Activated T-cell treated with anti-CD3 and anti-CD28 coated beads, Interleukin-2, amount 50 U/mL, for 4 hours (primary cell): ENCODE measurements around the gene CPED1. TPM values are rescaled to one million over a fixed set of nuclear protein-coding genes. Genes with fewer than 3 reads are reported as not detected.
"Not testable (repeated sequence)": the region's sequence is repeated elsewhere in the genome, so short reads cannot be mapped to it uniquely, and the experiment has no call there.

ENCODE experiments used
- ATAC-seq, 2 donors: fragments of 200-7000 bp; cut with Tn5 transposase; one replicate each; pipeline ENCODE4 v1.10.0; 2021
- DNase-seq: peaks from one replicate; pipeline ENCODE4 v3.0.0-alpha.2; 2020
- H3K27me3 Mint-ChIP-seq: one replicate; pipeline ENCODE4 v1.8.0; 2021; ENCODE audit warnings: low read depth, mixed read lengths
- H3K36me3 Mint-ChIP-seq: one replicate; pipeline ENCODE4 v1.8.0; 2022; ENCODE audit warnings: mixed read lengths; ENCODE audit not compliant: insufficient read depth
- H3K4me1 Mint-ChIP-seq: one replicate; pipeline ENCODE4 v1.8.0; 2021; ENCODE audit warnings: low read depth, mixed read lengths
- H3K4me3 Mint-ChIP-seq: one replicate; pipeline ENCODE4 v1.8.0; 2021; ENCODE audit warnings: mild to moderate bottlenecking, moderate library complexity, mixed read lengths
- H3K9me3 Mint-ChIP-seq: one replicate; pipeline ENCODE4 v1.8.0; 2021; ENCODE audit warnings: mixed read lengths
- total RNA-seq, 3 donors: library from RNA; stranded (reverse); gene quantifications; one replicate each; pipeline ENCODE4 v1.2.1, GENCODE V29; 2021

Gene CPED1
- total RNA-seq, 3 donors from 2014 or later = 0.20 to 0.69 (median 0.38) TPM

DNA sequence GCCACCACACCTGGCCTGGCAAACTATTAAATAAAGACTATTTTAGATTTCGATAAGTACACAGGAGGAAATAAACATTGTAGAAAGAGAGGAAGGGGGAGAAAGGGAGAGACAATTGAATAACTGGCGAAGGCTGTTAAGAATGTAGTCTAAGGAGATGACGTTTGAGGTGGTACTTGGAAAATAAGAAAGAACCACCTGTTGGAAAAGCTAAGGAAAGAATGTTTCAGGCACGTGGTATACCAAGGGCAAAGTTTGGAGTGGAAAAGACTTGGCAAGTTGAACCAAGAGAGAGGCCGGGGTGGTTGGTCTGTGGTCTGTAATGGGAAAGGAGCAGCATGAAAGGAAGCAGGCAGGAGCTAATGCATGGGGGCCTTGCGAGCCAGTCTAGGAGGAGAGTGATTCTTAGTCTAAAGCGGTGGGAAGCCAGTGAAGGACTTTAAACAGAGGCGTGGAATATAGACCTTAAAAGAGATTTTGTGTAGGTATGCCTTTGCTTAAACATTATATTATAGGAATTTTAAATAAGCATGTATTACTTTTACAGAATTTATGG is 28.5 kb upstream of the CPED1 start:
- Mint-ChIP-seq H3K4me3 (no peak overlapping the region), H3K27me3 (no peaks in the 10 kb centered on the region), H3K36me3 (peaks cover 38% of the 10 kb centered on the region), H3K4me1 (peaks cover 22% of the 10 kb centered on the region), H3K9me3 (no peaks in the 10 kb centered on the region)
- ATAC-seq = no peak
- DNase-seq = no peak

DNA sequence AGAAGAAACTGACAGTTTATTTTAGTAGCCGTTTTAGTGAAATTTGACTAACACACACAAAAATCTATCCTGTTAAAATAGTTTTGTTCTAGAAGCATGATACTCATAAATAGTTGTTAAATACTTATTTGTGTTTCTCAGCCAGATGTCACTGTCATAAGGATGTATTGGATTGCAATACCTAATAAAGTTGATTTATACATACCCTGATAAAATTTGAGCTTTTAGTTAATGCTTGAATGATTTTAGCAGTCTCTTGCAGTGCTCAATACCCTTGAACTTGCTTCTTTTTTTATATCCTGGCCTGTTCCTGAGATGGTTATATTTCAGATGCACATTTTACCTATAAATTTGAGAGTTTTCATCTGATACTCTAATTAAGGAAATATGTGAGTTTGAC is 27.8 kb upstream of the CPED1 start:
- Mint-ChIP-seq H3K4me1 (peaks cover 18% of the 10 kb centered on the region), H3K9me3 (no peaks in the 10 kb centered on the region), H3K36me3 (peaks cover 39% of the 10 kb centered on the region), H3K4me3 (no peak overlapping the region), H3K27me3 (no peaks in the 10 kb centered on the region)
- DNase-seq (no peak), ATAC-seq (no peak)

DNA sequence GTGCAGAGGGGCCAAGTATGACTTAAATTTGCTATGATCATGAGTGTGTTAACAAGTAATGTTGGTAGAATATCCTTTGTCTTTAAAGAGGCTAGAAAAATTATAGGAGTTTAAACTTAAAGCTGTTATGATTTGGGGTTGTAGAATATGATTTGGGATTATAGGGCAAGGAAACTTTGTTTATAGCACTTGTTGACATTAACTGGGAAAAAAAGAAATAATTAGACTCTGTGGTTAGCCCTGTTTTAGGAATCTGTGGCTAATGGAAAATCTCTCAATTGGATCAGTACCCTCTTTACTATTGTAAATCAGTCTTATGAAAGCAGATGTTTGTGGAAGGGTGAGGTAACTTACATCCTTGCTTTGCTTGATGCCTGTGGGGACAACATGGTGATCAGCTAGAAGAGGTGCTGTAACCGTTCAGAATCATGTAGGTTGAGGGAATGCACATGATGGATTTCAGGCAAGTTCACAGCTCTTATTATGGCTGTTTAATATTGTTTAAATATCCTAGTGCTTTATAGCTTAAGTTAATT is 26.8 kb upstream of the CPED1 start:
- no peaks in the 10 kb centered on the region for H3K27me3 Mint-ChIP-seq
- ATAC-seq = no peak
- H3K36me3 Mint-ChIP-seq = peaks cover 41% of the 10 kb centered on the region
- H3K4me1 Mint-ChIP-seq = peaks cover 15% of the 10 kb centered on the region
- H3K9me3 Mint-ChIP-seq = no peaks in the 10 kb centered on the region
- no peak for DNase-seq
- H3K4me3 Mint-ChIP-seq = no peak overlapping the region

DNA sequence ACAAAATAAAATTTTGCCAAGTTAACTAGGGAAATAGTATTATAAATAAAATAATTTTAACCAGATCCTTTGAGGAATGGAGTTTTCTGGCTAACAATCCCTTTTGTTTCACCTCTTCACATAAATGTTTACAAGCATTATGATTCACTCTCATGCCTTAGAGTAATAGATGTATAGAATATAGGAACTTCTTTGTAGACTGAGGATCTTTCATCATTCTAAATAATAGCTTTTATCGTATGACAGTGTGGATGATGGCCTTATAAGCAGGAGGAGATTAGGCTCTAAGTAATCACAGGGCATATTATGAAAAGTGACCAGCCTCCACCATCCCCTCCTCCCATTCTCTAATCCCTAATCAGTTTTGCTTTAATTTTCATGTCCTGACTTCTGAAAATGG is 24.4 kb upstream of the CPED1 start:
- DNase-seq (no peak), ATAC-seq (no peak)
- Mint-ChIP-seq H3K27me3 (no peaks in the 10 kb centered on the region), H3K36me3 (peaks cover 43% of the 10 kb centered on the region), H3K9me3 (no peaks in the 10 kb centered on the region), H3K4me3 (no peak overlapping the region), H3K4me1 (peaks cover 15% of the 10 kb centered on the region)

DNA sequence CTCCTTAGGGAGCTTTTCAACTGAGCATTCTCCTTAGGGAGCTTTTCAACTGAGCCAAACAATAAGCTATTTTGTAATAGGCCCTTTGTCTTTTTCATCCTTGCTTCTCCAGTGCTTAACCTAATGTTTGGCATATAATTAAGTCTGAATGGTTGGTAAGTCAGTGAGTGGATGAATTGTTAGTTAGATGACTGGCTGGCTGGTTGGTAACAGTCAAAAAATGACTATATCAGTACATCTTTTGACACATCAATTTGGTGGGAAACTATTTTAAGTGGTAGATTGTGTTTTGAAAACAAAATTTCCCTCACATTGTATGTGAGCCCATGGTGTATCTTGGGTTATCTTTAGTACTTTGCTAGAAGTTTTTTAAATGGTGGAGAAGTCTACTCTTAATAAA is 21.6 kb upstream of the CPED1 start:
- Mint-ChIP-seq H3K36me3 (peaks cover 38% of the 10 kb centered on the region), H3K9me3 (no peaks in the 10 kb centered on the region), H3K27me3 (no peaks in the 10 kb centered on the region), H3K4me1 (peaks cover 3% of the 10 kb centered on the region), H3K4me3 (no peak overlapping the region)
- DNase-seq = no peak
- ATAC-seq = no peak

DNA sequence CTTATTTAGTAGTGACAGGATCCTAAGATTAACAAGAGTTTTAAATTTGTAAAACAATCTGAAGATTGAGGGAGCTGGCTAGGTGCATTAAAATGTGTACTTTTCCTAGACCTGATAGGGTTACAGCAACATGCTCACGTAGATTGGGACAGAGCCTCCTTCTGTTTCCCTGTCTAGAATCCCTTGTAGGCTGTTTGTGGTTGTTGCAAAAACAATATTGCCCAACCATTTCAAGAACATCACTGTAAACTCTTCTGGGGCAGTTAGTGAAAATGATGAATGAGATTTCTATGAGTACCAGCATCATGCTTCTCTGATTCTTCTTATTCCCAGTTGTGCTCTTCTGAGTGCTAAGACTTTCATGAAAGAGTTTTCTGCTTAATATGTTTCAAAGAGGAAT is 14.7 kb upstream of the CPED1 start:
- Mint-ChIP-seq H3K4me3 (no peak overlapping the region), H3K4me1 (no peaks in the 10 kb centered on the region), H3K27me3 (no peaks in the 10 kb centered on the region), H3K9me3 (no peaks in the 10 kb centered on the region), H3K36me3 (peaks cover 29% of the 10 kb centered on the region)
- ATAC-seq = no peak
- no peak for DNase-seq

DNA sequence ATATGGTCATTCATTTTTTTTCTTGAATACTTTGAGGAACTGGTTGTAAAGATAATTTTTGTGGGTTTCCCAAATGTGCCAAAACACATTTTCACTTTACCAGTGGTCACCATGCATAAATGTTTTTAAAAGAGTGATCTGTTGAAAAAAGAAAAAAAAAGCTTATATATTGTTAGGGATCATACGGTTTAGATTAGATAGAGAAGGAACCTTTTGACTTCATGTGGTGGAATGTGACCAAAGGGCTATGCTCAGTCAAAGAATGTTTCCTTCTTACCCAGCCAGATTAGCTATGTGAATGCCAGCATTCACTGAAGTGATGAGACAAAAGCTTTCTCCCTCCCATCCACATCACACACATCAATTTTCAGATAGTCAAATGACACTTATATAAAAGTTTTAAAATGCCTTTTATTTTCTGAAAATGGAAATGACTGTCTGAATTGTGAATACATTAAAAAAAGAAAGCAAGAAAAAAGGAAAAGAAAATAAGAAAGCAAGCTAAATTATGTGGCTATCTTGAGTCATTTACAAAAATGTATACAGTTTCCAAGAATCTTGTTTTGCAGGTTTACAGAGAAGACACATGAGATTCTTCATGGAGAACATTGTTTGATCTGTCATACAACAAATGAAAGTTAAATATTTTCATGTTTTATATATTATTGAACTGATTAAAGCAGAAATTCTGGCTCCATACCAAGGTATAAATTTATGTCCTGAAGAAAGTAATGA is 8.6 kb upstream of the CPED1 start:
- Mint-ChIP-seq H3K4me1 (peaks cover 3% of the 10 kb centered on the region), H3K9me3 (no peaks in the 10 kb centered on the region), H3K36me3 (no peaks in the 10 kb centered on the region), H3K27me3 (peaks cover under 1% of the 10 kb centered on the region), H3K4me3 (no peak overlapping the region)
- ATAC-seq (no peak), DNase-seq (no peak)

DNA sequence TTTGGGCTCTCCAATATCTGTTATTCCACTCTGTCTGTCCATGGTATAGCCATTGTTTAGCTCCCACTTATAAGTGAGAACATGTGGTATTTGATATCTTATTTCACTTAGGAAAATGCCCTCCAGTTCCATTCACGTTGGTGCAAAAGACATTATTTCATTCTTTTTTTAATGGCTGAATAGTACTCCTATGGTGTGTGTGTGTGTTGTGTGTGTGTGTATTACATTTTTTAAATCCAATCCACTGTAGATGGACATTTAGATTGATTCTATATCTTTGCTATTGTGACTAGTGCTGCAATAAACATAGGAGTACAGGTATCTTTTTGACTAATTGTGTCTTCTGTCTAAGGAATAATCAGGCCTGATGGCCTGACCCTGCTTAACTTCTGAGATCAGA is 7.4 kb upstream of the CPED1 start:
- Mint-ChIP-seq H3K4me3 (no peak overlapping the region), H3K9me3 (no peaks in the 10 kb centered on the region), H3K4me1 (peaks cover 3% of the 10 kb centered on the region), H3K36me3 (no peaks in the 10 kb centered on the region), H3K27me3 (peaks cover 2% of the 10 kb centered on the region)
- ATAC-seq (no peak), DNase-seq (no peak)

DNA sequence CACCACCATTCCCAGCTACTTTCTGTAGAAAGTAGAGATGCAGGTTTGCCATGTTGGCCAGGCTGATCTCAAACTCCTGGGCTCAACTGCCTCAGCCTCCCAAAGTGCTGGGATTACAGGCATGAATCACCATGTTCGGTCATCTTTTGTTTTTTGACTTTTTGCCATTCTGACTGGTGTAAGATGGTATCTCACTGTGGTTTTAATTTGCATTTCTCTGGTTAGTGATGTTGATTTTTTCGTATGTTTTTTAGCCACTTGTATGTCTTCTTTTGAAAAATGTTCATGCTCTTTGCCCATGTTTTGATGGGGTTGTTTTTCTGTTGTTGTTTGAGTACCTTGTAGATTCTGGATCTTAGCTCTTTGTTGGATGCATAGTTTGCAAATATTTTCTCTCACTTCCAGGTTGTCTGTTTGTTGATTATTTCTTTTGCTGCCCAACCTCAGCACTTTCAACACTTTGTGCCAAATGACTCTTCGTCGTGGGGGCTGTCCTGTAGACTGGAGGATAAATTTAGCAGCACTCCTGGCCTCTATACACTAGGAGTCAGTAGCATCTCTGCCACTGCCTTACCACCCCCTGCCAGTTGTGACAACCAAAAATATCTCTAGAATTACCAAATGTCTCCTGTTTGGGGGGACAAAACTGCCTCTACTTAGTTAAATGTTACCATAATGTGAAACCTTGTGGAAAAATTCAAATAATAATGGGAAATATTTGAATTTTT is 6.5 kb upstream of the CPED1 start:
- DNase-seq (no peak), ATAC-seq (peak; percentile 48 to 60)

DNA sequence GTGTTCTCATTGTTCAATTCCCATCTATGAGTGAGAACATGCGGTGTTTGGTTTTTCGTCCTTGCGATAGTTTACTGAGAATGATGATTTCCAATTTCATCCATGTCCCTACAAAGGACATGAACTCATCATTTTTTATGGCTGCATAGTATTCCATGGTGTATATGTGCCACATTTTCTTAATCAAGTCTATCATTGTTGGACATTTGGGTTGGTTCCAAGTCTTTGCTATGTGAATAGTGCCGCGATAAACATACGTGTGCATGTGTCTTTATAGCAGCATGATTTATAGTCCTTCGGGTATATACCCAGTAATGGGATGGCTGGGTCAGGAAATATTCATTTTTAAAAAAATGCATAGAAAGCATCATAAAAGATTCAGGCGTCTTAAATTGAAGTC is 4.9 kb upstream of the CPED1 start:
- H3K9me3 Mint-ChIP-seq, H3K4me3 Mint-ChIP-seq, ATAC-seq, DNase-seq, H3K36me3 Mint-ChIP-seq: not testable (repeated sequence)
- H3K4me1 Mint-ChIP-seq = peaks cover 13% of the 10 kb centered on the region
- H3K27me3 Mint-ChIP-seq = peaks cover 17% of the 10 kb centered on the region

More for the DNA sequence above, 6.5 kb upstream of the CPED1 start:
- Mint-ChIP-seq H3K4me1 (peaks cover 3% of the 10 kb centered on the region), H3K9me3 (no peaks in the 10 kb centered on the region), H3K36me3 (no peaks in the 10 kb centered on the region), H3K27me3 (peaks cover 7% of the 10 kb centered on the region), H3K4me3 (no peak overlapping the region)

DNA sequence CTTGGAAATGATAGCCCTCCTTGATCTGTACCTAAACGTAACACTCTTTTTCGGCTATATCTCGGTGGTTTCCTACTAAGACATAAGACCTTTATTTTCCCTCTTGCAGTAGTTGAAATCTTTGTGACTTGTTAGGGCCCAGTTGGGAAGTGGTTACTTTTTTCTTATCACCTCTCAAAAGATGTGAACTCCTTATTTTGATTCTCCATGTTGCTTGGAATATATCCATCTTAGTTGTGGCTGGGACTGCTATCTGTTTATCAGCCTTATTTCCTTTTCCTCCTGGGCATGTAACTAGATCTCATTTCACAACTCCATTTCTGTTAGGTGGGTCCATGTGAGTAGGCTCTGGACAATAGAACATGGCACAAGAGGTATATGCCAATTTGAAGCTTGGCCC is 4.1 kb upstream of the CPED1 start:
- Mint-ChIP-seq H3K27me3 (peaks cover 25% of the 10 kb centered on the region), H3K4me1 (peaks cover 18% of the 10 kb centered on the region), H3K36me3 (no peaks in the 10 kb centered on the region), H3K4me3 (no peak overlapping the region), H3K9me3 (no peaks in the 10 kb centered on the region)
- ATAC-seq = no peak
- no peak for DNase-seq

DNA sequence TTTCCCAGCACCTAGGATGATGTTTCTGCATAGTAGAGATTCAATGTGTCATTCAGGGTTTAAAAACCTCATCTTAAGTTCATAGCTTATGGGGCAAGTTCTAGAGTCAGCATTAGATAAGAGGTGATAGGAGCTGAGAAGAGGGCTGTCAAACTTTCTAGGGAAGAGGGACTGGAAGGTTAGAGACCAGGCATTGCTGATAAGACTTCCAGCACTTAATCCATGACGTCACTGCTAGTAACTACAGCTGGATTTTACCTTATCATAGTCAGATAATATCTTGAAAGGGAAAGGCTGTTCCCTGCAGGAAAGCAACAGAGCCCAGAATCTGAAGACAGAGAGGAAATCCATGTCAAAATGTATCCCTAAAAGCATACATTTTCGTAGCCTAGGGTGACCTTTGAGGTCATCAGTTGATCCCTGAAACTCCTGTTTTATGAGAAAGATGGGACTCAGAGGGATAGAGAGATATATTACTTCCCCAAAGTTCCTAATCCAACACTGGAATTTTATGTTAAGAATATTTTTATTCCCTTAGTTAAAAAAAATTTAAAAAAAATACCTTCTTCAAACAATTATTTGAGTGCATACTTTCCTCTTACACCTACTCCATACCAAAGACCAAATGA is 3.3 kb upstream of the CPED1 start:
- Mint-ChIP-seq H3K4me1 (peaks cover 18% of the 10 kb centered on the region), H3K36me3 (no peaks in the 10 kb centered on the region), H3K27me3 (peaks cover 33% of the 10 kb centered on the region), H3K9me3 (no peaks in the 10 kb centered on the region), H3K4me3 (no peak overlapping the region)
- DNase-seq (no peak), ATAC-seq (no peak)

DNA sequence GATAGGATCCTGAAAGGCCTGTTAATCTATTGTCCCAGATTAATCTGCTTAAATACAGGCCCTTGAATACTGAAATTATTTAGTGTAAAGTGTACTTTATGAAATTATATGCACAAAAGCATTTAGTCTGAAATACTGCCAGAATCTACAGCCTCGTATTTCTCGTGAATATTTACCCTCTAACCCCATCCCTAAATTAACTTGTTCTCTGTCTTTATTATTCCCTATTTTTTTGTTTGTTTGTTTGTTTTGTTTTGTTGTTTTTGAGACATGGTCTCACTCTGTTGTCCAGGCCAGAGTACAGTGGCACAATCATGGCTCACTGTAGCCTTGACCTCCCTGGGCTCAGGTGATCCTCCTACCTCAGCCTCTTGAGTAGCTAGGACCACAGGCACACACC is 2.7 kb upstream of the CPED1 start:
- no peaks in the 10 kb centered on the region for H3K36me3 Mint-ChIP-seq
- no peak for ATAC-seq
- peaks cover 35% of the 10 kb centered on the region for H3K27me3 Mint-ChIP-seq
- DNase-seq = no peak
- no peaks in the 10 kb centered on the region for H3K9me3 Mint-ChIP-seq
- H3K4me1 Mint-ChIP-seq = peaks cover 18% of the 10 kb centered on the region
- H3K4me3 Mint-ChIP-seq = no peak overlapping the region

DNA sequence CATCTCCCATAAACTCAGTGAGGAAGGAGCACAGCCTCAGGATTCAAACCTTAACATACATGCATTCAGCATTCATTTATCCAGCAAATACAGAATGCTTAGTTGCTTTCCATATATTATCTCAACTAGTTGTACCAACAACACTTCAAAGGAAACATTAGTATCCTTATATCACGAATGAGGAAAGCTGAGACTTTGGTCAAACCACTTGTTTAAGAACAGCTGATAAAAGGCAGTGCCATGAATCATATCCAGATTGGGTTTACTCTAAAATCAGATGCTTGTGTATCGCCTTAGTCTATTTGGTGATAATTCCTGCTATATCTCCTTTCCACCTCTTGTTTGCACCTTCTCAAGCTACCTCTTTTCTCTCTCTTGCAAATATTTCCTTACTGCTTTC is 1.9 kb upstream of the CPED1 start:
- Mint-ChIP-seq H3K36me3 (no peaks in the 10 kb centered on the region), H3K4me3 (no peak overlapping the region), H3K4me1 (peaks cover 18% of the 10 kb centered on the region), H3K9me3 (no peaks in the 10 kb centered on the region), H3K27me3 (peaks cover 38% of the 10 kb centered on the region)
- DNase-seq (no peak), ATAC-seq (no peak)
